ENCODE measurements around the gene TLE7. TPM values are rescaled to one million over a fixed set of nuclear protein-coding genes. Genes with fewer than 3 reads are reported as not detected.

Gene TLE7
- total and polyA plus RNA-seq, 2 of the 8 experiments (the other 6 are each of a cell fraction or from before 2014, with no cell fraction given) = 0.03 TPM; not detected in 1

DNA sequence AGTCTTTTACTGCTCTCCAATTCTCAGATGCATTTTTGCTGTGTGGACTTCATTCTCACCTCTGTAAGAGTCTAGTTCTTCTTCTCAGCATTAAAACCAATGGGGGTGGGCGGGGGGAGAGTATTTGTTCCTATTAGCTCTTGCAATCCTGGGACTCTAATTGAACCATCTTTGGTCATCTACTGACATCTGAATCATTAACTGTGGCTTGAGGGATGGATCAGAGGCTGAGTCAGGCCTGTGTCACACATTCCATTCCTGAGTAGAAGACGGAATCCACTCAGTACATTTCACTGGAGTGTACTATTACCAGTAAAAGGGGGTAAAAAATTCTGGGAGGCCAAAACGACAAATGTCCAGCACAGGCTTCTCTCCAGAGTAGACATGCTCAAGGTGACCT, 33.0 kb upstream of the TLE7 start:
- H3K79me2 ChIP-seq (ENCODE audit: control insufficient read depth in 1 of 2, insufficient read depth in 2 of 2, low read length in 2 of 2) = no peaks in the 10 kb centered on the region
- H3K14ac ChIP-seq (ENCODE audit: insufficient read length) = no peak overlapping the region
- H2BK12ac ChIP-seq (ENCODE audit: low read depth, low read length) = no peak overlapping the region
- no peak overlapping the region for H3K56ac ChIP-seq (replicated peaks; ENCODE audit: insufficient read length, low read depth, low read length)
- DNase-seq (ENCODE audit: low read depth in 1 of 2, low spot score in 2 of 2) = no peak
- ChIA-PET POLR2A (ENCODE audit: partially characterized antibody) (interaction anchor here (1.1 kb wide), 2 partner anchors 9 to 13 kb away, joined by 3 to 5 read pairs; partner anchors contain the start of gene ZNF23), CTCF (ENCODE audit: partially characterized antibody) (interaction anchor here (1.0 to 1.8 kb wide), 7 partner anchors 10 to 163 kb away, joined by 3 to 6 read pairs (median 4); no protein-coding TSS in a partner anchor)
- no peaks in the 10 kb centered on the region for H3K9me3 ChIP-seq (ENCODE audit: insufficient read depth in 2 of 2, low read depth in 1 of 2, low read length in 1 of 2)
- no peak overlapping the region for H2AK5ac ChIP-seq (ENCODE audit: low read depth, low read length)
- H2AFZ ChIP-seq (ENCODE audit: low read length) = no peak overlapping the region
- no peak overlapping the region for H2BK120ac ChIP-seq (replicated peaks; ENCODE audit: low read depth, low read length)
- no peak overlapping the region for H3K4ac ChIP-seq (replicated peaks; ENCODE audit: insufficient read length, low read depth, low read length)
- FAIRE-seq = no peak
- no peak overlapping the region for H4K8ac ChIP-seq (ENCODE audit: extremely low read depth, insufficient read depth, low read length)
- no peak overlapping the region for H3K4me3 ChIP-seq (ENCODE audit: extremely low read depth in 1 of 4, insufficient read depth in 2 of 4, low read depth in 3 of 4, low read length in 4 of 4)
- no peaks in the 10 kb centered on the region for H3K4me1 ChIP-seq (replicated peaks in 1 of 4; ENCODE audit: control insufficient read depth in 3 of 4, insufficient read depth in 4 of 4, low read length in 3 of 4)
- H3K18ac ChIP-seq (ENCODE audit: extremely low read depth, low read length) = no peak overlapping the region
- H3K9ac ChIP-seq (replicated peaks in 1 of 4; ENCODE audit: extremely low read depth in 1 of 4, low read depth in 3 of 4, low read length in 3 of 4) = no peak overlapping the region
- H3K79me1 ChIP-seq (ENCODE audit: low read depth, low read length) = no peaks in the 10 kb centered on the region; the same call in 1 of the 2 replicates
- H3K27ac ChIP-seq (ENCODE audit: low read depth, low read length) = no peak overlapping the region
- no peak overlapping the region for H2BK5ac ChIP-seq (ENCODE audit: low read depth, low read length)
- TF ChIP-seq SP4 (IDR thresholded peaks at IDR 0.05; ENCODE audit: low read length) = no peak
- H3K23ac ChIP-seq (ENCODE audit: insufficient read length) = no peak overlapping the region
- H4K20me1 ChIP-seq (replicated peaks in 1 of 2; ENCODE audit: control insufficient read depth in 1 of 2, insufficient read depth in 2 of 2, low read length in 2 of 2) = peaks cover 0 to 2% of the 10 kb centered on the region in 2 experiments
- H3K27me3 ChIP-seq (replicated peaks in 1 of 4; ENCODE audit: control insufficient read depth in 3 of 4, extremely low read depth in 1 of 4, insufficient read depth in 3 of 4, low read length in 3 of 4) = no peaks in the 10 kb centered on the region
- H4K91ac ChIP-seq (replicated peaks; ENCODE audit: insufficient read length, low read length) = no peak overlapping the region
- no peak overlapping the region for H4K5ac ChIP-seq (ENCODE audit: insufficient read length, low read depth, low read length)
- no peak overlapping the region for H2BK20ac ChIP-seq (ENCODE audit: low read length)
- peaks cover 0 to 2% (median 2%) of the 10 kb centered on the region in 4 experiments; a peak in 2 of 8 replicates for H3K36me3 ChIP-seq (ENCODE audit: control insufficient read depth in 2 of 4, insufficient read depth in 4 of 4, low read length in 3 of 4)
- H3K4me2 ChIP-seq (ENCODE audit: insufficient read depth in 1 of 2, low read depth in 2 of 2, low read length in 2 of 2) = no peak overlapping the region
- WGBS, 2 experiments (ENCODE audit: extremely low coverage in 1 of 2, insufficient coverage in 1 of 2, insufficient read length in 1 of 2, insufficient replicate concordance in 2 of 2, low coverage in 1 of 2, low lambda C conversion rate in 2 of 2, missing lambda C conversion rate in 1 of 2) = 87% methylated on average over 3 of the region's 3 CpGs; no CpG with 5 or more reads in 1 of the 2 experiments
- no peaks in the 10 kb centered on the region for H3K23me2 ChIP-seq (ENCODE audit: low read depth, low read length)
- no peak overlapping the region for H2BK15ac ChIP-seq (ENCODE audit: low read length)
